ENCODE results near the gene HPS1.

The HPS1 gene

GRCh38 chr10:98446661-98447221, at the start of gene HPS1:
HPS1 (minus strand) TSS chr10:98446935; CDS start chr10:98443240, 3,695 bp downstream.
- no peak for TF ChIP-seq CTCF (conservative IDR thresholded peaks at IDR 0.05; ENCODE audit: low read depth, low read length)
- Histone ChIP-seq H3K4me2 (peak within 1 kb of the TSS; percentile 95), H2AFZ (ENCODE audit: low read depth) (peak within 1 kb of the TSS; percentile 100), H3K4me1 (ENCODE audit: low read depth, poor library complexity, severe bottlenecking) (peaks cover 11% of the 10 kb centered on the region), H3K27ac (peak within 1 kb of the TSS; percentile 51), H3K27me3 (ENCODE audit: insufficient read depth, low read depth) (no peaks in the 10 kb centered on the region), H3K9ac (peak within 1 kb of the TSS; percentile 92), H3K36me3 (ENCODE audit: insufficient read depth) (no peaks in the 10 kb centered on the region), H3K4me3 (IDR thresholded peaks at IDR 0.05; ENCODE audit: insufficient read depth, low read depth, low read length) (no peak within 1 kb of the TSS), H3K79me2 (ENCODE audit: insufficient read depth, low read depth) (peaks cover 9% of the 10 kb centered on the region), H4K20me1 (ENCODE audit: insufficient read depth) (no peaks in the 10 kb centered on the region)

GRCh38 chr10:98492763-98493162, 46.0 kb upstream of the HPS1 start:
- Histone ChIP-seq H3K4me2 (no peak overlapping the region), H3K36me3 (ENCODE audit: insufficient read depth) (no peaks in the 10 kb centered on the region), H3K27ac (no peak overlapping the region), H3K9ac (no peak overlapping the region), H4K20me1 (ENCODE audit: insufficient read depth) (no peaks in the 10 kb centered on the region), H2AFZ (ENCODE audit: low read depth) (no peak overlapping the region), H3K4me1 (ENCODE audit: low read depth, poor library complexity, severe bottlenecking) (no peaks in the 10 kb centered on the region), H3K79me2 (ENCODE audit: insufficient read depth, low read depth) (no peaks in the 10 kb centered on the region), H3K27me3 (ENCODE audit: insufficient read depth, low read depth) (no peaks in the 10 kb centered on the region), H3K4me3 (IDR thresholded peaks at IDR 0.05; ENCODE audit: insufficient read depth, low read depth, low read length) (no peak overlapping the region)
- TF ChIP-seq CTCF (conservative IDR thresholded peaks at IDR 0.05; ENCODE audit: low read depth, low read length): no peak

- no peak overlapping the region for H3K27ac ChIP-seq
Measured at GRCh38 chr10:98489561-98490481, 43.1 kb upstream of the HPS1 start.

More at GRCh38 chr10:98489561-98490481, 43.1 kb upstream of the HPS1 start:
- no peaks in the 10 kb centered on the region for H4K20me1 ChIP-seq (ENCODE audit: insufficient read depth)
- no peaks in the 10 kb centered on the region for H3K4me1 ChIP-seq (ENCODE audit: low read depth, poor library complexity, severe bottlenecking)
- H3K27me3 ChIP-seq (ENCODE audit: insufficient read depth, low read depth): no peaks in the 10 kb centered on the region
- H3K4me3 ChIP-seq (IDR thresholded peaks at IDR 0.05; ENCODE audit: insufficient read depth, low read depth, low read length): no peak overlapping the region
- H2AFZ ChIP-seq (ENCODE audit: low read depth): no peak overlapping the region
- H3K4me2 ChIP-seq: no peak overlapping the region
- no peak overlapping the region for H3K9ac ChIP-seq
- H3K36me3 ChIP-seq (ENCODE audit: insufficient read depth): no peaks in the 10 kb centered on the region
- no peak for TF ChIP-seq CTCF (conservative IDR thresholded peaks at IDR 0.05; ENCODE audit: low read depth, low read length)
- no peaks in the 10 kb centered on the region for H3K79me2 ChIP-seq (ENCODE audit: insufficient read depth, low read depth)
